Measurements from ENCODE around the gene ST3GAL5. TPM values are rescaled to one million over a fixed set of nuclear protein-coding genes. Genes with fewer than 3 reads are reported as not detected.
A peak's percentile ranks its signal among the peaks of the same experiment; 100 is the strongest.

Gene ST3GAL5
- total RNA-seq, 1 experiment from 2014 or later: 17.7 TPM

DNA sequence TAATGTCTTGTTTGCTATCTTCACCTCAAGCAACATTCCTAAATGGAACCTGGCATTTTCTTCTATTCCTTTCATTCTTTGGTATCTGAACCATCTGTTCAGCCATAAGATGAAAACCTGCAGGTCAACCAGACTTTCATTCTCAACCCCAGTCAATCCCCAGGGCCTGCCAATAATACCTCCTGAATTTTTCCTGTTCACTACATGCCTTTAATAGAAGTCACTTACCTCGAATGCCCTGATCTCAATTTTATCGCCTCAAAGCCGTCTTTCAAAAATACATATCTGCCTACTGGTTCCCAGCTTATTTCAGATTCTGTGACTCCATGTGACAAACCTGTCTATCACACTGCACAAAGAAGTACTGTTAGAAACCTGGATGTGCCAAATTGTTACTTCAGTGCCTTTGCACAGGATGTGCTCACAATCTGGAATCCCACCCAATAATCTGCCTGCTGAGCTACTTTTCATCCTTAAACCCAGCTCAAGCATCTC is 22.6 kb downstream of the ST3GAL5 start:
- no peak for DNase-seq (ENCODE audit: low spot score)

DNA sequence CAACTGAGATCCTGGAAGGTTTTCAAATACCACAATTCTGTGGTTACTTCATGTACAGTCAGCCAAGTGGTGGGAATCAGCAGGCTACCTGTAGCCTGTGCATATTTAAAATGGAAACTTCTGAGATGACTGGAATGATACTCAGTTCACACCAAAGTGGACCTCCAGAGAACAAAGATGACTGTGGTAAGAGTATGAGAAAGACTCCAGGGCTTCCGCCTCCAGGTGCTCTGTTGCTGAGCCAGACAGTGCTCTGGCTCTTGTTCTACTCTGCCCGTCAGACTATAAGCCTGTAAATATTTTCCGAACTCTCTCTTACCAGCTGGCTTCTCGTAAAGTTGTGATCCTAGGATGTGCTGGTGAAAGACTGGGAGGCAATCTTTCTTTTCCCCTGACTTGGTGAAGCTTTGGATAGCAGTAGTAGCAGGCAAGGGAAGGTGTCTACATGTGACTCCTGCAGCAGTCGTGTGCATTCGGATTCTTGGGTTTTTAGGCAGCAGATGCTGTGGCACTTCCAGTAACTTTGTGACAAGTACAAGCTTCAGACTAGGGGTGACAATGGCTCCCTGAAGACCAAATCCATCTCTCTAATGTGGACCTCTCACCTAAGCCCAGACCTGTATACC is 23.1 kb downstream of the ST3GAL5 start:
- peak; percentile 53 for DNase-seq (ENCODE audit: low spot score)

DNA sequence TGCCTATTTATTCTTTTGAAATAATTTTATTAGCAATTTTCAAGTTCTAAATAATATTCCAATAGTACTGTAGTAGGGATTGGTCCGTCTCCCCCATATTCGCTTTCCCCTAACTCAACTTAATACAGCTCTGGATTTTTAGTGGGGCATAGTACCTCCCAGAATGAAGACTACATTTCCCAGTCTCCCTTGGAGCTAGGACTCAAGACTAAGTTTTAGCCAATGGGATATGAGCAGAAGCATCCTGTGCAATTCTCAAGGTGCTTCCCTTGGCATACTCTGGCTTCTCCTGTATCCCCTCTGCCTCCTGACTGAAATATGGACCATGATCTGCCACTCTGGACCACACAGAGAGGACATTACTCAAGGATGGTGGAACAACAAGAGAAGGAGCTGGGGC is 24.1 kb downstream of the ST3GAL5 start:
- DNase-seq (ENCODE audit: low spot score): no peak

DNA sequence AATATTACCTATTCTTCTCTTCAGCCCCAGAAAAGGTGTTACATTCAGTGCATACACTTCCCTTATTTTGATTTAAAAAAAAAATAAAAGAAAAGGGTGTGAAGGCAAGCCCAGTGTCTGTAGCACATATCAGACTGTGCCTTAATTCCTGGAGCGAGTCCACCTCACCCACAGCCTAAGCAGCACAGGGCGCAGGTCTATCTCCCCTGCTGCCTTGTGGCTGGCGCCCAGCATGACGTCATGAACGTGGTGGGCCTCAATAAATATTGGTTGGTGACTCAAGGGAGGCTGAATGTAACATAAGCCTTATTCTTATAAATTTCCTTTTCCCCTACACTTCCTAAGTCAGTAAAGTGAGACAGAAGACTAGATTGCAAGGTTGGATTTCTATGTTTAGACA is 26.4 kb downstream of the ST3GAL5 start:
- DNase-seq (ENCODE audit: low spot score): peak; percentile 29

DNA sequence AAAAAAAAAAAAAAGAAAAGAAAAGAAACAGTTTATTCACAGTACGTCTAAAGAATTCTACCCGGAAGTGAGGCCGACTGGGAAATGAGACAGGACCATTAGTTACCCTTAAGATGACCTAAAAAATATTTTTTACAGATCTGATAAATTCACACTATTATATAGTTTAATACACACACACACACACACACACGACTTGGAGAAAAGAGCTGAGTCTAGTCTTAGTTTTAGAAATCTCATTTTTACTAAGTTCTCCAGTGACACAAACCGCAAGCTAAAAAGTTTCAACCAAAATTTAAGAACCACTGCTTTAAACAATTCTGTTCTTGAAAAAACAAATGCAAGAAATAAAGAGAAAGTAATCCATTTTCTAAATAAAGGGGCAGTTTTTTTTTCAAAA is 27.1 kb downstream of the ST3GAL5 start:
- DNase-seq (ENCODE audit: low spot score): no peak

DNA sequence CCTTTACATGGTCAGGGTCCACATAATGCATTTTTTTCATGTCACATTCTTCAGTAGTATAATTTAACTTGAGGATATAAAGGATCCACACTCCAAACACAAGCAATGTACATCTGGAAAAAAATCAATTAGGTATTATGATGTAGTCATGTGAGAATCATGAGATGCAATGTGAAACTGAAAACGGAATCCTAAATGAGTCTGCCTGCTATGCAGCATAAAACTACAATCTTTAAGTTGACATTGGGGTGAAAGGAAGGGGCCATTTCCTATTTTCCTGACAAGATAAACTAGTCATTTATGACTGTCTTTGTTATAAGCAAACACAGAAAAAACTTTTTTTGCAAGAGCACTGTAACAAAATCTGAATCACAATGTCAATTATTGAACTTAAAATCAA is 27.6 kb downstream of the ST3GAL5 start:
- no peak for DNase-seq (ENCODE audit: low spot score)

DNA sequence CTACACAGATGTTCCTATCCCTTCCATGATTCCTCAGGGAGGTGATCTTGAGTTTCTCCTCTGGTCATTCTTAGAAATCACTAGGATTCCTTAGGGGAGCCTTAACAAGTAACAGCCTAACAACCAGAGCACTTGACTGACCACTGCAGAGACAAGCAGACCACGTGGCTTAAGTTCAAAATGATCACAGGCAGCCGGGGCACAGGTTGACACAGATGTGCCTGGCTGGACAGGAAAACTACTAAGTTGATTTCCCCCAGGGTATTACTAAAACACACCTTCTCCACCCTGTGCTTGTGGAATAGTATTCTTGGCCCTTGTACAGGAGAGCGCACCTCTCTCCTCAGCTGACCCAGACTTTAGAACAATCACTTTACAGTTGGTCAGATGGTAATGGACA is 29.9 kb downstream of the ST3GAL5 start:
- DNase-seq (ENCODE audit: low spot score): no peak

DNA sequence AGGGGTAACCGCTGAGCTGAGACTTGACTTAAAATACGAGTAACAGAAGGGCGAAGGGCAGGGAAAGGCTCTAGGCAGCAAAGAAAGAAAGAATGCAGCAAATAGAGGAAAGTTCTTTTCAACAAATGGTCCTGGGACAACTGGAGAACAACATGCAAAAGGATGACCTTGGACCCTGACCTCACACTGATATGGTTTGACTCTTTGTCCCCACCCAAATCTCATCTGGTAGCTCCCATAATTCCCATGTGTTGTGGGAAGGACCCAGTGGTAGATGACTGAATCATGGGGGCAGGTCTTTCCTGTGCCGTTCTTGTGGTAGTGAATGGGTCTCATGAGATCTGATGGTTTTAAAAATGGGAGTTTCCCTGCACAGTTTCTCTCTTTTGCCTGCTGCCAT is 33.9 kb downstream of the ST3GAL5 start:
- no peak for DNase-seq (ENCODE audit: low spot score)

DNA sequence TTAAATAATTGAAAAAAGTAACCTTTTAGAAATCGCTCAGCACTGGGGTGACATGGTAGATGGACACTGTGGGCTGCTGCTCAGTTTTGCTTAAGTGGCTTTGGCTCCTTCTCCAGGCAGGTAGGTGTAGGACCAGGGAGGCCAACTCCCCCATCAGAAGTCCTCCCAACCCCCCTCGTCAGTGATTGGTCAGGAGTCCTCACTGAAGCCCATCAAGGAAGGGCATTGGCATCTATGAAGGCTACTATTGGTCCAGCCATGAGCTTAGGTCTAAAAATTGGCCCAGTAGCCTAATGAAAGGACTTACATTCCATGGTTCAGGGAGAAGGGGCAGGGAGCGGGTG is 34.7 kb downstream of the ST3GAL5 start:
- no peak for DNase-seq (ENCODE audit: low spot score)

DNA sequence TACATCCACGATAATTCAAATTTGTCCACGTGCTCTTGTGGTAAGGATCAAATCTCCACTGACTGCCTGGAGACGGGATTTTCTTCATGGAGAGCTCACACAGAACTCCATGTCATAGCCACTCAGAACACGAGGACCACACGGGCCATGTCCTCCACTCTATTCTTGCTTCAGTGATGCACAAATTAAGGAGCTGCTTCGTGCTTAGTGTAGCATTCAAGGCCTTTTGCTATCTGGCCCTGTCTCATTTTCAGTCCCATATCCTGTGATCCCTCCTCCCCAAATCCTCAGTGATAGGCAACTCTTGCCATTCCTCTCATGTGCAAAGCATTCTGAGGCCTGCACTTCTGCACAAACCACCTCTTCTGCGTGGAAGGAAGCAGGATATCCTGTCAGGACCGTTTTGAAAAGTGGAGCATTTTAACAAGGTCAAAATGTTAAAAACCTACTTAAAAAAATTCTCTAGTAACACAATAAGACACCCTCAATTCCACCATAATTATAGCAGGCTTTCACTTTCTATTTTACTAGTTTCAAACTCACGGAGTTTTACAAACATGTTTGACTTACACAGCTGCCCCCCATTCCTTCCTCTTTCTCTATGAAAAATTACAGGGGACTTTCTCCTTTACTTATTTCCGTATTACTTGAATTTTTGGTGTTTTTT is 35.2 kb downstream of the ST3GAL5 start:
- DNase-seq (ENCODE audit: low spot score): no peak

DNA sequence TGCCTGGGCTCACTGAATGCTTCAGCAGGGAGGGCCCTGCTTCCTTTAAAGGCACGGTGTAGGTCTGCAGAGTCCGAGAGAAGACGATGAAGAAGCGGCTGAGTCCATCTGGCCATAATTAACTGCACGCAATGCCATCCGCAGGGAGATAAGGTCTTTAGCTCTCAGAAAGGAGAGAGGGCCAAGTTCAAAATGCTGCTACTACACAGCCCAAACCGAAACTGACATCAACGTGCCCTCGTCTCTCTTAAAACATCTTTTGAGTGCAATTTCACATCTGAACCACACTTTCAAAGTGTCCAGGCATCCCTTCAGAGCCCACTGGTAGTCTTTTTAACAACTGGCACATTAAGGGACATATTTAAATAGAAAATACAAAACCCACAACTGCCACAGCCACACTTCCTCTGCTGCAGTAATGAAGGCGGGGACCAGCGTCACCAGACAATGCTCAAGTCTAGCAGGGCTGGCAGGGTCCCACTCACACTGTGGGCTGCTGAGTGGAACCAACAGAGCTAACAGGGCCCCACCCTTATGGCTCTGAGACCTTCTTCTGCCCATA is 35.8 kb downstream of the ST3GAL5 start:
- DNase-seq (ENCODE audit: low spot score): no peak

DNA sequence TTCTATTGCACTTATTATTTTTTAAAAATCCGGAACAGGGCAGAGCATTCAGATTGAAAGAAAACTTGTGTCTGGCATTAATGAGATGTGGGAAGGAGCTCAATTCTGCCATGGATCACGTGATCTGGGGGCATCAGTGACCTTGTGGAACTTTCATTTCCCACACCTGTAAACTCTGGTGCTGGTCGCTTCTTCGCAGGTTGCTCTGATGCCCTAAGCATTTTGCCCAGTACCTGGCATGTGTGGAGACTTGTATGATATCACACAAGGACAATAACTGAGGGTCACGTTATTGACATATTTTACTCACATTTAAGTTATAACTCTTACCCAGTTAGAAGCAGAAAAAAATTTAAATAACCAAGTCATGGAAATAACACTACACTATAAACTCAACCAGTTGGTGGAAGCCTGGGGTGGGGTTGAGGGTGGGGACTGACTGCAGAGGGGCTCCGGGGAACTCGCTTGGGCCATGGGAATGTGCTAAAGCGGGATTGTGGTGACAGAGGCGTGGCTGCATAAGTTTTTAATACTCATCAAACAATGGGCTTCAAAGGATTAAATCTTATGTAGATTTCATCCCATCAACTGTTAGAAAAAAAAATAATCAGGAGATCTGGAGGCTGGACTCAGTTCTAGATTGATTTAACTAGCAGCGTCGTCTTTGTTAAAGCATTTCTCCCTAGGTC is 36.5 kb downstream of the ST3GAL5 start:
- no peak for DNase-seq (ENCODE audit: low spot score)

DNA sequence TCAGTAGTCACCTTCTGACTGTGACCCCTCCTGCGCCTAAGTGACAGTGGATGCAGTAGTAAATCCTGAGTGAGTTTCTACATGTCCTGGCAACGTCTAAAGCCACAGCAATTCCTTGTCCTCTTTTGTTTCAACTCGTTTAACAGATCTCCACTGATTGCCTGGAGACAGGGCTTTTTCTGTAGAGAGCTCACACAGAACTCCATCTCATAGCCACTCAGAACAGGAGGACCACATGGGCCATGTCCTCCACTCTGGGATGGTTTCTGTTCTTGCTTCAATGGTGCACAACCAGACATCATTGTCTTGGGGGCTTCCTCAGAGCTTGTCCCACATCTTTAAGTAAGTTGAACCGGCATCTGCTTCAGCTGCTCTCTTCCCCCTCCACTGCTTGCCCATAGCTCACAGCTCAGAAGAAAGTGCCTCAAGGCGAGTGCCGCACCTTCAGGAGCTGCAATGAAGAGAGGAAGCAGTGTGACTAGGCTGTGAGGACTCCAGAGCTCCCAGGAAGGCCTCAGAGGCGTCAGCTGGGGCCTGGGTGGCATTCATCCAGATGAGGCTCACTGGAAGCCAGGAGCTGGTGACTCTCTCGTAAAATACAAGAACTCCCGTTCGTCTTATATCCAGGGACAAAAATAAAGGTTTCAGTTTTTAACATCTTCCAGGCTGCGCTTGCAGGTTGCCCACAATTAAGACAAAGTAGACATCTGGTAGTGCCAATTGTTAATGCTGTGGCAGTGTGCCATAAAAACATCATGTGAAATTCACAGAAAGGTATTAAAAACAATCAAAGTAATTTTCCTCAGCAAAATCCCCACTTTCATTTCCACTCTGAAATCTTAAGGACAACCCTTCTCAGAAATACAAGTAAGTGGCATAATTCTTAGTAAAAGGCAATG is 37.3 kb downstream of the ST3GAL5 start:
- DNase-seq (ENCODE audit: low spot score): no peak

DNA sequence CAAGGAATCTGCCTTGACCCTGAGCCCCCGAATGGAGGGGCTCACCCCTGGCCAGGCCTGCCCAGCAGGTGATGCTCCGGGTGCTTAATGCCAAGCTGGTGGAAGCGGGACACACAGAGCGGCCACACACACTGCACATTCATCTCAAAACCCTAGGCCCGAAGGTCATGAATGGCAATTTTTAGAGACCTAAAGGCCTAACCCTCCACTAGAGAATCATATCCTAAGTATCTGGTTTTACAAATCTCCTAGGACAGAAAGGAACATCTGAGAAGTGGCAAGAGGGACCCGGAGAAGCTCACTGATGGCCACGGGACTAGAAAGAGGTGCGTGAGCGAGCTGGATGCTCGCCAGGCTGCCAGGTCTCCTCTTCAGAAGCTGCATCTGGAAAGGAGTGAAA is 38.3 kb downstream of the ST3GAL5 start:
- DNase-seq (ENCODE audit: low spot score): no peak

DNA sequence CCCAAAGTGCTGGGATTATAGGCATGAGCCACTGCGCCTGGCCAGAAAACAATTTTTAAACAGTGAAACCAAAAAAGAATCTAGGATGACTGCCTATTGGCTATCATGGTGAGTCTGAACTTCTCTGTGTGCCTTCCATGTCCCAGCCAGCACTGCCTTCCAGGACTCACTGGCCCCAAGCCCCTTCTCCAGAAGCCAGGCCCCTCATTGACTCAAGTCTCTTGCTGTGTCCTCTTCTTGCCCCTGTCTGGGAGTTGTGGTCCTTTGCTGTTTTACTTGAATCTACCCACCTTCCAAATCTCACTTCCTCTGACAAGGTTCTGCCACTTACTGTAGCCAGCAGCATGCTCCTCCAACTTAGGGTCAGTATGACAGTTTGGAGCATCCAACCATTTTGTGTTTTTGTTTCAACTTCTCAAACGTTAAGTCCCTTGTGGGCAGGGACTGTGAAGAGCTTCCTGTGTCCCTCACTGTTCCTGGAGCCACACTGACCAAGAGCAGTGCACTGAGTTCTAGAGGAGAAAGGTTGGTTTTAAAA is 41.7 kb downstream of the ST3GAL5 start:
- DNase-seq (ENCODE audit: low spot score): no peak

DNA sequence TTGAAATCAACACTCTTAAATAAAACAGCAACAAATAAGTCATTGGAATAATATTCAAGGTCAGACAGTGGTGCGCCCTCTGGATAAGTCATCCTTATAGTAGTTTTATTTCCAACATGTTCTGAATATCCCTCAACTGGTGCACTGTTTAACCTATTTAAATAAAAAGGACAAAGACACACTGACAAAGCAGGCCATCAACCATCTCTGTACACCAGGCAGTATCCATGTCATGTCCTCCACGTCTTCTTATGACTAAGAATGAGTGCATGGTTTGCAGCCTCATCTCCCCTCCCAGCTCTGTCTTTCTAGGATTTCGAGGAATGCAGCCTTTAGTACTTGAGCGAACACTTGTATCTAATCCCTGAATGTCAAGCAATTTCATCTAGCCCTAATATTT is 42.4 kb downstream of the ST3GAL5 start:
- no peak for DNase-seq (ENCODE audit: low spot score)

DNA sequence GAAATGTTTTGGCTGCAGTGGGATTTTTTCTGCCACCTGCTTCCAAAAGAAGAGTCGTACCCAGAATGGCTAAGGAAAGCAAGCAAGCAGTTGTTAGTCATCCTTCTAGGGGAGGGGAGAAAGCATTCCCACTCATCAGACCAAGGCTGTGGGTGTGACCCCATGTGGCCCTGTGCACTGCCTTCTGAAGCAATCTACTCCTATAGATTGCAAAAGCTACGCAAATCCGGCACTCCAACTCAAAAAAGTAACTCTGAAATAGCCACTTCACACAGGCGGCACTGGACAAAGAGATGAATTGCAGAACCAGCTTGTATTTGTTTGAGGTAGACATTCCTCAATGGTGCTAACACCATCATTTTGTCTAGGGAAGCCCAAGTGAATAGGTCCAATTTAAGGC is 44.3 kb downstream of the ST3GAL5 start:
- DNase-seq (ENCODE audit: low spot score): no peak

DNA sequence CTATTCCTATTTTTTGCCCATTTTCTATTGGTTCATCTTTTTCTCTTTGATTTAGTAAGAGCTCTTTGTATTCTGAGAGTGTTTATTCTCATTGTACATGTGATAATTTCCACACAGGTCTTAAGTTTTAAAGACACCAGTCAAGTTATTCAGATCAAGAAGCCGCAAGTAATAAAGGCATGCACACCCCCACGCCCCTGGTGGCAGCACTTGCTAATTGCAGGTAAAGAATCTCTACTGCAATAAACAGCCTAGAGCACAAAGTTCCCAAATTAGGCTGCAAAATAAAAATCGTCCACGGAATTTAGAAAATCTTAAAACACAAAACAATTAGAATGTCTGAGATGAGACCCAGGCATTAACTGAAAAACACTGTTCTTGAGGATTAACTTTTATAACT is 45.2 kb downstream of the ST3GAL5 start:
- DNase-seq (ENCODE audit: low spot score): no peak

DNA sequence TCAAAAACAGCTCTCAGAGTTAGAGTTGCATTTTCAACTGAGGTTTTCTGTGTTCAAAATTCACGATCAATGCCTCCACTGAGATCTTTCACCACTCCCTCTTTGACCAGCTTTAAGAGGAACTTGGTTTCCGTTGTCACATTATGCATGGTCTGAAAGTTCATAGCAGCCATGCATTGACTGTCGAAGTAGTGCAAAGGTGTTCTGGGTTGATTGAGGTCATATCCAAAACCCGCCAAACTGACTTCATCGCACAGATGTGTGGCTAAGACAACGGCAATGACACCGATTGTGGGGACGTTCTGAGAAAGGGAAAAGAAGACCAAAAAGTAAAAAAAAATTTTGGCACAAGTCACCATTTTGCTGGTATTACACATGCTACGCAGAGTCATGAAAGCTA is 48.7 kb downstream of the ST3GAL5 start:
- DNase-seq (ENCODE audit: low spot score): no peak

DNA sequence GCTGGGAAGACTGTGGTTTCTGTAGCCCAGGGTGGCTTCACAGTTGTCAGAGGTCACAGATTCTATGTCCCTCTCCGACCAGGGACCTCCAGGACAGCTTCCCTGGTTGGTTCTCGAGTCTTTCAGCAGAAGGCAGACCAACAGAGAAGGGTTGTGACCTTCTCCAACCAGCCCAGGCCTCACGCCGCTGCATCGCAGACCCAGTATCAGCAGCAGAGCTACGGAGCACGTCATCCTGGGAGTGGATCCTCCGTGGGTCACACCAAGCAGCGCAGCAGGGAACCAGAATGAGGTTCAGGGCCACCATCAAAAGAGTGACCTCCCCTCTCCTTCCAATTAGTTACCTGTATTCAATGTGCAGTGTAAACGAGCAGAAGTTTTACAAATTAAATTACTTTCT is 49.3 kb downstream of the ST3GAL5 start:
- no peak for DNase-seq (ENCODE audit: low spot score)

DNA sequence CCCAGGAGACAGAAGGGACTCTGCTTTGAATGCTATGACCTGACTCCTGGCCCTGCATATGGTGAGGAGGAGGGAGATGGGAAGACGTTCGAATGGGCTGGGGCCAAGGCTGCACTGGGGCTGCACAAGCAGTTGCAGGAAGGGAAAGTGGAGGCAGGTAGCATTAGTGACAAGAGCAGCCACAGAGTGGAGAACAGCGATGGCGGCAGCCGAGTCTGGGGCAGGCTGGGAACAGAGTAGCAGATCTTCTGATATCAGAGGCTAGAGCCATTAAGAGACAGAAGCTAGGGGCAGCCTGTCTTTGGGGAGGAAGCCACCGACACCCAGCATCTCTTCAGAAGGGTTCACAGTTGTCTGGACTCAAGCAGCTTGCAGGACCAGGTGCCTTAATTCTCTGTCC is 50.1 kb downstream of the ST3GAL5 start:
- no peak for DNase-seq (ENCODE audit: low spot score)

DNA sequence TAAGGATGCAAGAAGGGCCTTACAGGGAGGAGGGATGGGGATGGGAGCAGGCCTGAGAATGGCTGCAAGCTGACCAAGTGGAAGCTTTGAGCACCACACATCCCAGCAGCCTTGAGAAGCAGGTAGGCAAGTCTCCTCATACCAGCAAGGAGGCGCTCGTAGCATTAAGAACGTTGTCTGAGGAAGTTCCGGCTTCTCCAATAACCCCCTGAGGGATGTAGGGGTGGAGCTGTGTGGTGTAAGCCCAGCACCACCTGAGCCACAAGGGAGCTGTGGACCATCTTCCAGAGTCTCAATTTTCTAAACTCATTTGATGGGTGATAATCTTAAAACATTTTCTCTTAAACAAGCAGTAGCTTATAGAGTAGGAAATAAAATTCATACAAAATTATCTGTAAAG is 50.6 kb downstream of the ST3GAL5 start:
- DNase-seq (ENCODE audit: low spot score): no peak

Measured in H4 (cell line).